ENCODE data around the gene DACT2. TPM values are rescaled to one million over a fixed set of nuclear protein-coding genes. Genes with fewer than 3 reads are reported as not detected.

DACT2 gene
- total and polyA plus RNA-seq, 7 donors, result 0.01 to 0.17 TPM; not detected in 5

- no peak for TF ChIP-seq CTCF (IDR thresholded peaks at IDR 0.05)
- no peaks in the 10 kb centered on the region for H3K4me1 ChIP-seq
- WGBS, 3 donors, result 85 to 96% (median 93%) methylated on average over 15 of the region's 15 CpGs
- intact Hi-C loops (cut with DNase I), result no loop called here
- H3K27ac ChIP-seq, result no peak overlapping the region
- no peak overlapping the region for H3K4me3 ChIP-seq
- no peaks in the 10 kb centered on the region for H3K27me3 ChIP-seq (ENCODE audit: insufficient read depth in 3 of 3, low read length in 2 of 3)
- peaks cover 8% of the 10 kb centered on the region for H3K9me3 ChIP-seq
- ATAC-seq, result no peak
- H3K36me3 ChIP-seq (ENCODE audit: insufficient read depth in 1 of 2, low read depth in 1 of 2), result no peaks in the 10 kb centered on the region
- no peak for DNase-seq
Measured at GRCh38 chr6:168258795-168259194, 60.8 kb downstream of the DACT2 start.

- no peak for TF ChIP-seq CTCF (IDR thresholded peaks at IDR 0.05)
- no peaks in the 10 kb centered on the region for H3K4me1 ChIP-seq
- H3K36me3 ChIP-seq (ENCODE audit: insufficient read depth in 1 of 2, low read depth in 1 of 2), result no peaks in the 10 kb centered on the region
- no peak overlapping the region for H3K4me3 ChIP-seq
- intact Hi-C loops (cut with DNase I), result no loop called here
- DNase-seq, result no peak
- H3K9me3 ChIP-seq, result peaks cover 8% of the 10 kb centered on the region
- no peak for ATAC-seq
- no peaks in the 10 kb centered on the region for H3K27me3 ChIP-seq (ENCODE audit: insufficient read depth in 3 of 3, low read length in 2 of 3)
- H3K27ac ChIP-seq, result no peak overlapping the region
Measured at GRCh38 chr6:168256940-168257339, 62.6 kb downstream of the DACT2 start.

Other genes with a start within 250 kb of the DACT2 start
- 1 to 10 TPM in 1 of 4 donors, under 1 TPM in 3; 0.17 to 2.9 (median 0.29) TPM for gene FRMD1, start 240.6 kb downstream of the DACT2 start, total RNA-seq
- under 1 TPM; 0.01 to 0.77 (median 0.14) TPM for gene FRMD1, start 240.6 kb downstream of the DACT2 start, polyA plus RNA-seq
- gene SMOC2, start 121.4 kb upstream of the DACT2 start, total RNA-seq, result 10 to 100 TPM; 12.3 to 90.3 (median 26.0) TPM
- gene SMOC2, start 121.4 kb upstream of the DACT2 start, polyA plus RNA-seq, result 10 to 100 TPM; 16.8 to 36.5 (median 22.8) TPM

Measured in psoas muscle (tissue), 8 donors.